A673 (cell line): Measurements from ENCODE around the gene GMPR.

Source experiments
- CTCF ChIP-seq: fragments of 300-800, 200-600 bp; sonication (generic); conservative IDR thresholded peaks from 2 replicates; pipeline ENCODE4 v1.5.1; 2017; ENCODE audit warnings: low read depth, mild to moderate bottlenecking, antibody characterized with exemption, low read length, moderate library complexity, mixed read lengths
- EZH2 ChIP-seq: fragments of 200-600 bp; sonication (generic); IDR thresholded peaks from 2 replicates; pipeline ENCODE4 v1.6.1; 2017; ENCODE audit warnings: borderline replicate concordance, low read depth, mild to moderate bottlenecking, mixed read lengths, antibody characterized with exemption, low read length; ENCODE audit not compliant: poor library complexity, severe bottlenecking

GRCh38 chr6:16292942-16293341 is 54.6 kb downstream of the GMPR start:
- TF ChIP-seq CTCF (no peak), EZH2 (no peak)
